Measurements from ENCODE around the gene NDUFC1.

Gene NDUFC1

DNA sequence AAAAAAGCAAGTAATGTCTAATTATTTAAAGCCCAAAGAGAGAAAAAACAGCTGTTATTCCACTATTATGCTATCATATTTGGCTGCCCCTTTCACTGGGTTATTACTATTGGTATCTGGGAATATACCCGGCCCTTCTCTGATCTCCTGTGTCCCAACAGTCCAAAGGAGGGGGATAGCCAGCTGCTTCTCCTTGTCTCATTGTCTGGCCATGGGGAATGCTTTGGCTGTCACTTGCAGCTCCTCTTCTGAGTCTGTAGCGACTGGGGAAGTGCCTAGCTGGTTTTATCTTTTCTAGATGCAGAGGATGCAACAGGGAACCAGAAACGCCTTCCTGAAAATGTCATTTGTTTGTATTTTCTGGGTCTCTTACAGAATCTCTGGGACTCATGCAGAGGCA is 56.1 kb downstream of the NDUFC1 start:
- no peak for DNase-seq

DNA sequence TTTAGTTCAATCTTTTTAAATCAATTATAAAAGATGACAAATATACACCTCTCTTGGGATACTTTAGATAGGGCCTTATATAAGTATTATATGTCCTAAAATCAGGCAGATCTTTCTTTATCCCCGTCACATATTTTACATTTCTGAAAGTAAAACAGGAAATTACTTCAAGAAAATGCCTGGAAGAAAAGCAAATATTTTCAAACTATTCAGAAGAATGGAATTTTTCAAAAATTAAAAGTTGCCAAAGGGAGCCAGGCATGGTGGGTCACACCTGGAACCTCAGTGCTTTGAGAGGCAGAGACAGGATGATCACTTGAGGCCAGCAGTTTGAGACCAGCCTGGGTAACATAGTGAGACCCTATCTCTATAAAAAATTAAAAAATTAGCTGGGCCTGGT is 56.7 kb downstream of the NDUFC1 start:
- no peak for DNase-seq

DNA sequence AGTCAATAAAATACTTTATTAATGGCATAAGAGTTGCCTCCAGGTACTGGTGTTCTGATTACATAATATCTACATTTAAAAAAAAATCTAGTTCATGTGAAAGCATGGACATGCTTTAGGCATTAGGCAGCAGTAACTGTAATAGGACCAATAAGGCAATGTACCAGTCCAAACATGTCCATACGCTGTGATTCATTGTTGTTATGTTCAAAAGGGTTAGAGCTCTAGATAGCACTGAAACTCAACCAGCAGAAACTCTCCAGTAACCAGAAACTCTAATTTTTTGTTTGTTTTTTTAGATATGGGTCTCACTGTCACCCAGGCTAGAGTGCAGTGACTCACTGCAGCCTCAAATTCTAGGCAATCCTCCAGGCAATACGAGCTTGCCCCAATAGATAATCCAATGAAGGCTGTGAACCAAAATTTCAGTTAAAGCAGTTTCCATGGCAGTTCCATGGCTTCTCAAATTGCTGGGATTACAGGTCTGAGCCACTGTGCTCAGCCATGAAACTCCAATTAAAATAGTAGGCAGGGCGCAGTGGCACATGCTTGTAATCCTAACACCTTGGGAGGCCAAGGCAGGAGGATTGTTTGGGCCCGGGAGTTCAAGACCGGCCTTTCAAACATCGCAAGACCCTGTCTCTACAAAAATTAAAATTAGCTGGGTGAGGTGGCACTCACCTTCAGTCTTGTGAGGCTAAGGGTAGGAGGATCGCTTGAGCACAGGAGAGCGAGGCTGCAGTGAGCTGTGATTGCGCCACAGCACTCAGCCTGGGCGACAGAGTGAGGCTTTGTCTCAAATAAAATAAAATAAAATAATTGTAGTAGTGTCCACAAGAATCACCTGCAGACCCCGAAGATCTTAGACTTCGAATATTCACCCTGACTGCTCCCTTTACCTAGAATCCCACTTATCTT is 58.6 kb downstream of the NDUFC1 start:
- no peak for DNase-seq

DNA sequence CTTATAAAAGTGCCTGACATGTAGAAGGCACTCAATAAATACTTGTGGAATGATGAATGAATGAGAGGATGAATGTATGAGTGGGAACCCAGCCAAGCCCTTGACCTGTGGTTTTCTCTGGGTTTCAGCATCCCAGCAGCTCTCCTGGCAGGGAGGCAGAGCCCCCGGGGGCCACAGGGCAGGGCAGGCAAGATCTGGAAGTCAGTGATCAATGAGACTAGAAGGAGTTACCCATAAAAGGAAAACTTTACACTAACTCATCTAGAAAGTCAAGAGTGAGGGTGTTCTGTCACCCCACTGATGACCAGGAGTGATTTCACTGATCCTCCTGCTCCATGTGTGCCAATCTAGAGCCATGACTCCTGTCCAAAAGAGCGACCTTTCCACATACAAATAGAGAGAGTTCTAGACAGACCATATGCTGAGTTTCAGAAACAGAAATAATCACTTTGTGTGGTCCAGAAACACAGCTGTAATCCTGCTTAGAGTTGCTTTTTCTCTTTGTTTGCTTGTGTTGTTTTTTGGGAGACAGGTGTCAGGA is 59.7 kb downstream of the NDUFC1 start:
- DNase-seq = no peak

DNA sequence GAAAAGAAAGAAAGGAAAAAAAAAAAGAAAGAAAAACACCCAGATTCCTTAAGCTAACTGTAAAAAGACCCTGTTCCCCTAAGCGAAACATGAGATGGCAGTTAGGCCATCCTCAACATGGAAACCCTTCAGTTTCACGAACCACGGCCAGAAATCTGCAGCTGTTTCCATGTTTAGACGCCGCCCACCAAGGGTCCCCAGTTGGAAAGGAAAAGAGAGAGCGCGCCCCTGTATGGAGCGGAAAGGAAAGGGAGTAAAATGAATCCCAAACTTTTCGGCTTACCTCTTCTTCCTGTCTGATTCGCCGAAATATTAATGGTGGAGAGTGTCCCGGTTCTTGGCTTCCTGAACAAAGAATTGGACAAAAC is 60.5 kb downstream of the NDUFC1 start:
- DNase-seq = no peak

DNA sequence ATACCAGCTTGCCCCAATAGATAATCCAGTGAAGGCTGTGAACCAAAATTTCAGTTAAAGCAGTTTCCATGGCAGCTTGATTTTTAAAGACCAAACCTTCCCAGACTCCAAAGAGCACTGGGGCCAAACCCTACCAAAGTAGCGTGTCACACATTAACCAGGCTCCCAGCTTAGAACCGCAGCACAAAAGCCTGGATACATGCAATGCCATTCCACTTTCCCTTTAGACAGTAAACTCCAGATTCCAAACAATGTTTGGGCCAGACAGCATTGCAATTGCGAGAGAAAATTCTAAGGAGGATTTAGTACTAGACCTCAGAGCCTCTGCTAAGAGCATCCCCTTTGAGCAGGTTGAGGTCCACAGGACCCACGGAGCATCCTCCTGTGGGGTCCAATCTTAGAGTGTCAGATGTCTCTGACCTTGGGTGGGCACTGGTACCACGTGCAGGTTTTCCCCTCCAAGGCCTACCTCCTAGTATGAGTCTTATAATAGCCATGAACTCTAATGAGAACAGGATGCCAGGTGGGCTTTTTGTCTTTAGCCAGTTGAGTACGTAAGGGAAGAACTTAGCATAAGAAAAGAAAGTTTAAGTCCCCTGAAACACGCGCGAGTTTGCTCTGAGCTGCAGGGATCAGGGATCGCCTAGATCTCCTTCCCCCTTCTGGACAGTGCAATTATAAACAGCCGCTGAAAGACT is 61.0 kb downstream of the NDUFC1 start:
- no peak for DNase-seq
